HG02943 (cell line): ENCODE data around the gene GALNT14.

Experiments
- ATAC-seq: cut with Tn5 transposase; IDR thresholded peaks from one replicate; pipeline ENCODE4 v1.9.1; 2021; ENCODE audit warnings: mild to moderate bottlenecking, low read depth, moderate library complexity; ENCODE audit not compliant: unreplicated experiment

Gene GALNT14

DNA sequence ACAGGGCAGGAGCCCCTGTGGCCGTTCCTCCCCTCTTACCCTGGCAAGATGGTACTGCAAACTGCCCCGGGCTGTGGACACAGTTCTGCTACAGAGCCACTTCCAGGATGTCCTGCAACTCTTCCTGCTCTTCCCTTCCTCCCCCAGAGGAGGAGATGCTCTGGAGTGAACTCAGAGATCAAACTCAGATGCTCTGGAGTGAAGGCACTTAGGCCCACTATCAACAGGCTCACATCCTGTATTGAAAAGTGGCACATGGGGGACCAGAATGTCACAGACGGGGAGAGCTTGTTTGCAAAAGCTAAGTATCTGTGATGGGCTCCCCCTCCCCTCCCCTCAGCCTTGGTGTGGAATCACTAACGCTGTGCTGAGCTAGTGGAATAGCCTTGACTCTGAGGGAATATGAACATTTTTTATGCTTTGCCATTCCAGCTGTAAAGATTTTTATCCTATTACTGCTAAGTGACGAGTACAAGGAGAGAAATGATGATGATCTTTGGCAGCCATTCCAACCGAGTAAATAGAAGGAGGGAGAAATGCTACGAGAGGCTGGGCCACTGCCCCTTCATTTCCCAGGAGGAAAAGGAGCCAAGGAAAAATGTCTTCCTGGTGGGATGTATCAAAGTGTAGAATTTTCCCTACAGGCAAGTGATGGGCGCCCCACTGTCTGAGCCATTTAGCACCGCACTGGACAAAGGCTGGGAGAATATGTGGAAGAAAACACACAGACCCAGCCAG lies 152.6 kb downstream of the GALNT14 start:
- ATAC-seq = no peak

DNA sequence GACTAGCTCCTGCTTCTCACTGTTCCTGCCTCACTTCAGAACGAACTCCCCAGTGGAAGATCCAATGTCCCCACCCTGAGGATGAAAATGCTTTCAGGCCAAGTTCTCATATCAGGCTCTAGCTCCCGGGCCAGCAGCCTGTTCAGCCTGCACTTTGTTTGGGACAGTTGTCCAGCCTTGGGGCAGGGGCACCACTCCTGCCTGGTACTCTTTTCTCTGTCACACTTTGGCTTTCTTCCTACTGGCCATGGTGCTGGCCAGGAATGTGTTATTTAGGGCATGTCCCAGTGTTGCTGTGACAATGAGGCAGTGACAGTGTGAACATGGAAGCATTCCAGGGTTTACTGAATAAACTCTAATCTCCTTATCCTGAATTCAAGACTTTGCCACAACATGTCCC lies 154.1 kb downstream of the GALNT14 start:
- ATAC-seq = no peak

DNA sequence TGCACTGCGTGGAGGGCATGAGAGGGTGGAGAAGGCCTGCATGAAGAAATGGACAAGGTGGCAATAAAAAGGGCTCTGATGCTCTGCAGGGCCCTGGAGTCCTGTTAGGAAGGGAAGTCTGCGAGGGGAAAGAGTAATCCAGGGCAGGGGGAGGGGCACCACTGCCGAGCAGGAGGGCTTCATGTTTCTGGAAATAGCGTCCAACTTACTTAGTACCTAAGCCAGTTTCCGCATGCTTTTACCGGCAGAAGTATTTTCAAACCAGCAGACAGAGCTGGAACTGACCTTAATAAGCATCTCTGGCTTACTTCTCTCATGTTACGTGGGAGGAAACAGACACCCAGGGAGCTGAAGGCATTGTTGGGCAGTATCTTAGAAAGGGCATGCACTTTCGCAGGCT lies 156.7 kb downstream of the GALNT14 start:
- ATAC-seq = no peak

DNA sequence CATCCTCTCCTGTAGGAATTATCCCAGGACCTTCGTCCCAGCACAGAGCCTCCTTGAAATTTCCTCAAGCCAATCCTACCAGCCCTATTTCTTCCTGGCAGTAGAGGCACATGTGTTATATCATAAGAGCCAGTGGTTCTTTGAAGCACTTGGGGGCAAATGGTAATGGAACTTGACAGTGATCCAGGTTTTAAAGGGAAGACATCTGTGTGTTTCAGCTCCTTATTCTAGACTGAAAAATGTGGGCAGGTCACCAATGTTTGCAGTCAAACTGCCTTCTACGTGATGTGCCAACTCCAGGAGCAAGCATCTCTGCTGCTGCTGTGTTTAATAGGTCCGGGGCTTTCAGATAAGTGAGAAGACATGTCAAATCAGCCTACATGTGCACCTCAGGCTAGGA lies 157.1 kb downstream of the GALNT14 start:
- no peak for ATAC-seq

DNA sequence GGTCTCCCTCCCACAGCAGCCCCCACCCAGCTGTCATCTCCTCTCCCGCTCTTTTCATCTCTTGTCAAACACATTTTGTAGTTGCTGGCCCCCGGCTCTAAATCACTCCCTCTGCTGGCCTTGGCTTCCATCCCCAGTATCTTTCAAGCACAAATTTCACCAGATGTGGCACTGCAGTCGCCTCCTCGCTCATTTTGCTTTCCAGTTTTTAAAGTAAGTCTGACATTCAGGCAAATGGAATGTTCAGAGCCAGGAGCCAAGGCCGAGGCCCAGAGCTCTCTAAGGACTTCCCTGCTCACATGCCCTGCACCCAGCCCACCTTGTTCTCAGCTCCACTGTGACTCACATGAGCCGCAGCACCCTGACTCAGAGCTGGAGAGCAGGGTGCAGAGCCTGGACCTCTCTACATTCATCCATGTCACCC lies 158.4 kb downstream of the GALNT14 start:
- ATAC-seq = no peak

DNA sequence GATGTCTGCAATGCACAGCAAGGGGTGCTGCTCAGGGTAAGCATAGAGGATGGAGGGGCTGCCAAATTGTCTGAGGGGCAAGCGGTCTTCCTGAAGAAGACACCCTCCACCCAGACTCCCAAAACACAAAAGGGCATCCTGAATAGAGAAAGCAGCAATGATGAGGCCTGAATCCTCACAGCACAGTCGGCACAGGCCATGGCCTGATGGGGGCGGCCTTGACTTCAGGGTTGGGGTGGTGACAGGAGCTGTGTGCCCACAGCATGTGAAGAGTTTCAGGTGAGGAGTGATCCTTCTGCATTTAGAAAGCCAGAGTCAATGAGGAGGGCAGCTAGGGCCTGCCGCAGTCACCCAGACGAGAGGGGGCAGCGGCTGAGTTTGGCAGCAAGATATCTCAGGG lies 159.4 kb downstream of the GALNT14 start:
- no peak for ATAC-seq

DNA sequence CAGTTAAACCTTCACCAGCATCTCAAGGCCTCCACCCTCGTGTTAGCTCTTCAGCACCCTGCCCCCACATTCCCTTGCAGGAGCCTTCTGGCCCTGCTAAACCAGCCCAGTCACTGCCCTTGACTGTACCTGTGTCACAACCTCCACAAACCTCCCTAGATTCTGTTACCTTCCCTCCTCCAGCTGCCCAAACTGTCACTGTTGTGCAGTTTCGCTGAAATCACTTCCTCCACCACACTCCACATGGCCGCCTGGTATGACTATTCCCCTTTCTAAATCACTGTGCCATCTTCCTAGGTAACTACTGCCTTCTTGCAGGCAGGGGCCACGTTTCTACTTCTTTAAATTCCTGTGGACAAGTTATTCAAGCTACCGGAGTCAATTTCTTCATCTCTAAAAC lies 160.2 kb downstream of the GALNT14 start:
- ATAC-seq = no peak

DNA sequence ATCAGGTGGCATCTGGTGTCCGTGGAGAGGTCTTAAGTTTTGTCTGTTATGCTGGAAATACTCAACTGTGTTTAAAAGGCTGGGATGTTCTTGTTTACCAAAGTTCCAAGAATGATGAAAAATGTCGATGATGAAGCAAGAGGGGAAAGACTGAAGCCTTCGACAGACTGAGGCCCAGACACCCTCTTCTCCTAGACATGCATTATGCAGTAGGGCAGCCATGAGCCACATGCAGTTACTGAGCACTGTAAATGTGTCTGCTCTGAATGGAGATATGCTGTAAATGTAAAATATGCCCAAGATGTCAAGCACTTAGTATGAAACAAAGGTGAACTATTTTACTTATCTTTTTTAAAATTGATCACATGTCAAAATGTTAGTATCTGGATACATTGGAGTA lies 163.1 kb downstream of the GALNT14 start:
- ATAC-seq = no peak

DNA sequence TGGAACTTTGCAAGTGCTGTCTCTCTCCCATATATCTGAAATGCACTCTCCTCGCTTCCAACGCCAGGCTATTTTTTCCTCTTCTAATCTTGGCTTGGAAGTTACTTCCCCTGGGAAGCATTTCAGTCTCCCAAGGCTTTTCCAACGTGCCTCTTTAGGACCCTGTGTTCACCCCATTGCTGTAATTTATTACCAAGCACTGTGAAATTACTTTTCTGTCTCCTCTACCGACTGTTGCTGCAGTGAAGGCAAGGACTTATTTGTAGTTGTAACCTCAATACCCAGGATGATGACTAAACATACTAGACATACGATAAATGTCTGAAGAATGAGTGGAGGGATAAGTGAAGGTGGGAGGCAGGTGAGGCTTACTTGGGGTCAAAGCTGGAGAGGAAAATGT lies 163.7 kb downstream of the GALNT14 start:
- no peak for ATAC-seq

DNA sequence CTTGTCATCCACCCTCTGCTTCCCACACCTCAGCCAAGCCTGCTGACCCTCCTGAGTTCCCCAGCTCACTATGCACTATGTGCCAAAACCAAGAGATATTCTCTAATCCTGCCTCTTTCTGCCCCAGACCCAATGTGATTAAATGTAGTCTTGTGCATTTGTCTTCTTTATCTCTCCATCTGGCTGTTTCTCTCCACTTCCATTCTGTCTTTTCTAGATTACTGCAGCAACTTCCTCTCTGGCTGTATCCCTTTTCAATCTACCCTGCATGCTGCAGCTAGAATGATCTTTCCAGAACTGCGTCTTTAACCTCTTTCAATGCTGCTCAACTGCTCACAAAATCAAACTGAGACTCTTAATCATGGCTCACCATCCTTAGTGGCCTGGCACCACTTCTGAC lies 164.1 kb downstream of the GALNT14 start:
- ATAC-seq = no peak

DNA sequence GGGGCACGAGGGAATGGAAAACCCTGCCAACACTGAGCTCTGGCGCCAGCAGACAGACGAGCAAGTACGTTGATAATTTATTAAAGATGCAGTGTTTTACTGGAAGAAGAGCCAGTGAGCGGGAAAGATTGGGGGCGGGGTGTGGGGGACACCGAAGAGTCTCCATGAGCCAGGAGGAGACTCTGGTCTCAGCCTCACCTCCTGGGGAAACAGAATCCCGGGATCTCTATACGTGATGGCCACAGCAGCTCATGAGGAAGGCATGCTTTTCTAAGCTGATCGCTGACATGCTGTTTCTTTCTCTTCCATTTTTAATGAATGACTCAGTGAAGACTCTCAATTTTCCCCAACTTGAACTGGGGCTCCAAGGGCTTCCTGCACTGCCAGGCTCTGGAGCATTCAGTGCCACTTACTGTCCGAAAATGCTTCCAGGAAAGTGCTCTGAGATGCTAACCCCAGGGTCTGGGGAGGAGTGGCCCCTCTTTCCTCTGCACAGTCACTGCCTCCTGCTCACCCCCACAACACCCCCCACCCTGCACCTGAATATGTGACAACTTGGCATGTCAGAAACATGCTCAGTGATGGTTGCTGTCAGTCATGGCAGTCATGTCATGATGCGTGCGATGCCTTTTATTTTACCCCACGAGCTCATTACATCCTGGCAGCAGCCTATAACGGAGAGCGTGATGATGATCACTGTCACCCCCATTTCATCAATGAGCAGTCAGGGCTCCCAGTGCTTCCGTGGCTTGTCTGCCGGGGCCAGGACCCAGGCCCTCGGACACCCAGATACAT lies 166.8 kb downstream of the GALNT14 start:
- no peak for ATAC-seq

DNA sequence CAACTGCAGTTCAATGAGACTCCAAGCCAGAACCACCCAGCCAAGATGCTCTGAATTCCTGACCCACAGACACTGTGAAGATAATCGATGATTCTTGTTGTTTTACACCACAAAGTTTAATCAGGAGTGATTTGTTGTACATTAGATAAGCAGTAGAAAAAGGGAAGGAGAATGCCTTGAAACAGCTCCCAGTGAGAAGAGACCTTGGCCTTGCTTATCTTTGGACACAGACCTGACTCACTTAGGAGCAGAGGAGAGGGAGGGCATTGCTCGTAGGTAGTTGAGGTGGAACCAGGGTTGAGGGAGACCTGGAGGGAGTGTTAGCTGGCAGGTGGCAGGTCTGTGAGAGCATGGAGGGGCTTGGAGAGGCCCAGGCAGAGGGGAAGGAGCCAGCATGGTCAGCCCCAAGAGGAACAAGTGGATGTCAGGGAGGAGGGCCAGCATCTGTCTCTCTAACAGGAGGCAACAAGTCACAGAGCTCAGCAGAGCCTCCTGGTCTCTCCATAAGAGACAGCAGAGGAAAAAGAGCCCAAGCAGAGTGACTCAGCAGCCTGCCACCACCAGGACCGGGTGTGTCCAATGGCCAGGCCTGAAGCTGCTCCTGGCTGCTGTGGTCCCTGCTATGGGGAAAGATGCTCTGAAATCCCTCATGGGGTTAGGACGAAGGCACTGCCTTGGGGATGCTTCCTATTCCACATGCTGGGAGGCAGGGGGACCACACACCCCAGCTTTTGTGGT lies 169.4 kb downstream of the GALNT14 start:
- no peak for ATAC-seq

DNA sequence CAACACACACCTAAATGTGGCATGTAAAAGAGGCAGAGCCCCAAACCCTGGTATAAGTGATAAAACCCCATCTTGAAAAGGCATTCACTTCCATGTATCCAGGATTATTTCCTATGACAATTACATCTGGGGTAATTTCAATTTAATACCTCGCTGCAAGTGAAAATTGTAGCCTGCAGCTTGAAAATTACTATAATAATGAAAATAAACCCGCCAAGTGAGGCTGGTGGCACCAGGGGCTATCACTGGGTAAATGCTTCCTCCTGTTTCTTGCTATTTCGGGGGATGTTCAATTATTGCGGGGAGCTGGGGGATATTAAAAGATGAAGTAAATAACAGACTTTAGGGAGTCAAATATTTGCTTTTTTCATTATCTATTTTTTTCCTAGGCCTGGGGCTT lies 171.5 kb downstream of the GALNT14 start:
- no peak for ATAC-seq

DNA sequence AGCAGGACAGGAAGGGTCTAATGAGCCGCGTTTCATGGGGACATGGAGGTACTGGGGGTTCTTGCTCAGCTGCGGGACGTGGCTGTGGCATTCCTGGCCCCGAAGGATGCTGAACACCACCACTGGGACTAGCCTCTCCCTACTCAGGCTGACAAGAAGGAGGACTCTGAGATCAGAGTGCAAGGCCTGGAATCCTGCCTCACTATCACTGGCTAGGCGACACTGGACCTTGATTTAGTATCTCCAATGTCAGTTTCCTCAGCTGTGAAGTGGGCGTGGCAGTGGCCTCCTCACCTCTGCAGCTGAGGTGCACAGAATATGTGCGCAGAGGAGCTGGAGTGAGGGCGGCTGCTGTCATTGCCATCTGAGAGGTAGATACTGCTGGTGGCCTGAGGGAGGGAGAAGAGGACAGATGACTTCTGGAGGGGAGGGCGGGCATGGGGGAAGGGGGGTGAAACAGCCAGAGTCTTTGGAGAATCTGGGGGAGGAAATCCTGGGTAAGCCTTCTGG lies 173.2 kb downstream of the GALNT14 start:
- no peak for ATAC-seq

DNA sequence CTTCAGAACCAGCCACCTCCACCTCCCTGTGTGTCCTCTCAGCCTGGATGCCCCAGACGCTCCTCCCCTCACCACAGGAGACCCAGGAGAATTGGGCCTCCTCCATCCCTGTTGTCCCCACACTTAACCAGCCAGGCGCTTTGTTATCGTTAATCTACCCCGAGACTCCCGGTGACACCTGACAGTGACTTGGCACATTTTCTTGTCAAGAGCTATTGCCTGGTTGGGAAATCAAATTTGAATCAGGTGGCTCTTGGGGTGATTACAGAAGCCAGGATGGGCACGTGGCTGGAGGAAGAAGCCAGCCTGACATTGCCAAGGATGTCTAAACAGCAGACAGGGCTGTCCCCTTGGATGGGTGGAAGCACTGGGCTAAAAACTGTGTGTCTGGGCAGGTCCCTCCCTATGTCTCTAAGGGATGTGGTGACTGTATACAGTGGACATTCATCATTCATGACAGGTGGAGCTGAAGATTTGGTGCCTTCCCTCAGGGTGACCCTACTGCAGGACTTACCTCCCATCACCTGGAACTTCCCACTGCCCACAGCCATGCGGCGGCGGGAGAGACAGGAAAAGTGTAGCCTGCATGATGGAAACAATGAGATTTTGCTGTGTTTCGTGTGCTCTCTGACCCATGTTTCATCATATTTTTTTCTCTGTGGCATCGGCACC lies 173.8 kb downstream of the GALNT14 start:
- ATAC-seq = no peak

DNA sequence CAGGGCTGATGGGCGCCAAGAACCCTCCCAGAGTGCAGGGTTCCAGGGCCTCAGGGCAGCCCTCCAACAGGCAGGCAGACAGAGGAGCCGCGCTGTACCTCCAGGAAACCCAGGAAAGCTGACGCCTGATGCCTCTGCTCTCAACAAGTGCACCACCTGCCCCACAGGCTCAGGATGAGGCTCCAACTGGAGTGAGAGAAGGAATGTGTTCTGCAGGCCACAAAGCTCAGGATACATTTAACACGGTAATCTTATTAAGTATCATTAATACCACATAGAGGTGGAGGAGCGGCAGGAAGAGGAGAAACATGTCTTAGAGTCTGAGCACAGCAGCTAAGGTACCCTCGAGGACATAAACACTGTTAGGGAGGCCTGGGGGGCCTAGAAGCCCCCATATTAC lies 175.1 kb downstream of the GALNT14 start:
- ATAC-seq = no peak

DNA sequence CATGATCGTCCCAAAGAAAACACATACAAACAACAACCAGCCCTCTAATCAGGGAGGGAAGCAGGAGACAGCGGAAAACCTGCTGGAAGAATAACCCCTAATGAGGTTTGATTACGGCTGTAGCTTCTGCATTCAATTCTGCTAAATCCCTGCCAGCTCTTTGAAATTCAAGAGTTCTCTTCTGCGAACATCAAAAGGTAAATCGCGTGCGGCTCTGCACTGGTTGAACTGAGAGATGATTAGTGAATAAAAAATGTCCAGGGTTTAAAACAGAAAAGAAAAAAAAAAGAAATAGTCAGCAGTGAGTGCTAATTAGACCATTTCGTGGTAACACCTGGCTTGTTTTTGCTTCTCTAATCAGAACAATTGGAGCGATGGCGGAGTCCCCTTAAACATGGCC lies 178.0 kb downstream of the GALNT14 start:
- no peak for ATAC-seq

DNA sequence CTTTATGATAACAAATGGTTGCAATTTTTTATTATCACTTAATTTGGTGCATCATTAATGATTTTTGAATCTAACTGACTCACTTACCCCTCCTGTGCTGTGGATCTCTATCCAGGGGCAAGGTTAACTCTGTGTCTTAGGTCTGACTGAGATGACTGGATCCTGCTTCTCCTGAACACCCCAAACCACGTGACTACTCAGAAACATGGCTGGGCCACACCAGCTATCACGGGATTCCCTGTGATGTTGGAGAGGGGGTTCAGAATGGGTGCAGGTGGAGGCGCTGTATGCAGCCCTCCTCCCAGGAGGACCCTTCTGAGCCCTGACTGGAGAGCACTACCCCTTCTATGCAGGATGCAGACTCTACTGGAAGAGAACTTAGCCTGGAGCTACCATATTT lies 178.6 kb downstream of the GALNT14 start:
- ATAC-seq = no peak

DNA sequence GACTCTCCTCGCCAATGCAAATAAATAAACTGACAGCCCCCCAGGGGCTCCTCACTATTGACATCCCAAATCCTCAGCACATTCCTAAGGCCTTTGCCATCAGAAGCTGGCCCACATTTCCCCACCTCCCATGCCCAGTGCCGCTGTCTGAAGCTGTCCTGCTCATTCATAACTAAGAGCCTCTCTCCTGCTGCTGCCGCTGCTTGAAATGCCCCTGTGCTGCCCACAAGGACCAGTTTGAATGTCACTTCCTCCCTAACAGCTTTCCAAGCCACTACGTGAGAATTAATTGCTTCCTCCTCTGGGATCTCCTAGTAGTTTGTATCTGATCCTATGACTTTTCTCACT lies 179.3 kb downstream of the GALNT14 start:
- no peak for ATAC-seq

DNA sequence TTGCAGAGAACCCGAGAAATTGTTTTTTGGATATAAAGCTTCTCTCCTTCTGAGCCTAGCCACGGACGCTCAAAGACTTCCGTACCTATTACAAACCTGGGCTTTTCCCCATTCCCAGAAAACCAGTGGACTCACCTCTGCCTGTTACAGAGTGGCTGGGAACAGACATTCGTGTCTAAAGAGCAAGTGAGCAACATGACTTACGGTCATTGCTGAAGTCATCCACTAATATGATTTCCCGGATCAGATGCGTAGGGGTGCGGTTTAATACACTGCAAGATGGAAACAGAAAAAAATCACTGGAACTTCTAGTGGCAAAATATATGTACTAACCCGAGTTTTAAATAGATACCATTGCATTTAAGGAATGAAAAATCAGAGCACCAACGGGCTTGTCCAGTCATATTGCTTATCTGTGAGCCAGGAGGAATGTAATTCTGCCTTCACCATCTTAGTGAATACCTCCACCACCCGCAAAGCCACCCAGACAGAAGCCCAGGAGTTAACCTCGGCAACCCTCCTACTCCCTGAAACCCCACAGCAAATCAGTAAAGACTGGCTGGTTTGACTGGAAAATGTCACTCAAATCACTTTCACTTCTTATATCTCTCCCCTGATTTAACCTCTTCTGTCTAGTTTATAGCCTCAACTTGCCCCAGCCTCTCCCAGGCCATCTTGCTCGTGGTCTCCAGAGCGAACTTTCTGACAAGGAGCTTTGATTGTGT lies 179.9 kb downstream of the GALNT14 start:
- no peak for ATAC-seq
